Calu3 (cell line): ENCODE data around the gene APOBR. TPM values are rescaled to one million over a fixed set of nuclear protein-coding genes. Genes with fewer than 3 reads are reported as not detected.

ENCODE experiments used
- BruUV-seq: library from RNA; stranded (reverse); fragments of 400-500 nt; replicated peaks from 2 replicates; lab custom pipeline; 2021; lab: Mats Ljungman, UMichigan
- CTCF ChIA-PET: fragments of 300-600 bp; sonication (Branson Sonifier 250); formaldehyde crosslinking; loops from one replicate; lab custom pipeline; 2022; ENCODE audit warnings: antibody characterized with exemption; lab: Charles Lee
- DNase-seq: peaks from one replicate; pipeline ENCODE4 v3.0.0; 2022
- H3K27ac Mint-ChIP-seq: one replicate; pipeline ENCODE4 v1.8.0; 2022; ENCODE audit warnings: mixed read lengths; ENCODE audit not compliant: unreplicated experiment
- H3K27me3 Mint-ChIP-seq: one replicate; pipeline ENCODE4 v1.8.0; 2022; ENCODE audit warnings: mixed read lengths; ENCODE audit not compliant: unreplicated experiment
- H3K36me3 Mint-ChIP-seq: one replicate; pipeline ENCODE4 v1.8.0; 2022; ENCODE audit warnings: mild to moderate bottlenecking, moderate library complexity, mixed read lengths; ENCODE audit not compliant: insufficient read depth, unreplicated experiment
- H3K4me1 Mint-ChIP-seq: one replicate; pipeline ENCODE4 v1.8.0; 2022; ENCODE audit warnings: mild to moderate bottlenecking, low read depth, mixed read lengths; ENCODE audit not compliant: unreplicated experiment
- H3K4me3 Mint-ChIP-seq: one replicate; pipeline ENCODE4 v1.8.0; 2022; ENCODE audit warnings: mild to moderate bottlenecking, low read depth, moderate library complexity, mixed read lengths; ENCODE audit not compliant: unreplicated experiment
- H3K9me3 Mint-ChIP-seq: one replicate; pipeline ENCODE4 v1.8.0; 2022; ENCODE audit warnings: low read depth, mixed read lengths; ENCODE audit not compliant: unreplicated experiment
- CTCF ChIP-seq: fragments of 200-600 bp; IDR thresholded peaks from one replicate; pipeline ENCODE4 v1.8.0; 2022; ENCODE audit warnings: antibody characterized with exemption; ENCODE audit not compliant: unreplicated experiment
- intact Hi-C: fragments of 100-400 bp; cut with micrococcal nuclease; formaldehyde crosslinking; loops from one replicate; pipeline ENCODE4 v1.10.0; 2022; ENCODE audit not compliant: unreplicated experiment
- total RNA-seq: library from RNA; stranded (reverse); gene quantifications from 2 replicates; pipeline ENCODE4 v1.2.3, GENCODE V29; 2022

APOBR gene
- total RNA-seq, 1 experiment from 2014 or later = 0.14 TPM

DNA sequence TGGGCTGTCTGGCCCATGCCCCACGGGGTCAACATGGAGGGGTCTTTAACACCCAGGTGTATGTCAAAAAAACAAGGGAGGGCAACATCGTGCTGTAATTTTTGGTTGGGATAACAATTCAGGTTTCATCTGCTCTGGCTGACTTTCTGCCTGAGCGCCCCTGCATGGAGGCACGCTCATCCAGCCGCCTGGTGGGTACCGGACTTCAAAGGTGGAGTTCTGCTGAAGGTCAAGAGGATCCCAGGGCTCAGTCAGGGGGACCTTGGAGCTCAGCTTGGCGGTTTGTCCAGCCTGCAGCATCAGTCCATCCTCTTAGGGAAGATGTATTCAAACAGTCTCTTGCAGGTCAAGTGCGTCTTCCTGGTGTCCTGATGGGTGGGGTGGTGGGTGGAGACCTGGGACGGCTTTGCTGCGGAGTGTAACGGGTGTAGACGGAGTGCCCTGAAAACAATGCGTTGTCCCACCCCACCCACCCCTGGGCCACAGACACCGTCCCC lies 53.9 kb downstream of the APOBR start:
- intact Hi-C loops = no loop called here
- H3K27me3 Mint-ChIP-seq = peaks cover 14% of the 10 kb centered on the region
- BruUV-seq = no TSS peak
- H3K4me1 Mint-ChIP-seq = no peaks in the 10 kb centered on the region
- no peak overlapping the region for H3K4me3 Mint-ChIP-seq
- H3K36me3 Mint-ChIP-seq = peaks cover under 1% of the 10 kb centered on the region
- no peaks in the 10 kb centered on the region for H3K9me3 Mint-ChIP-seq
- CTCF ChIA-PET = interaction anchor here (0.7 kb wide), 1 partner anchor 274 kb away, joined by 3 read pairs; the partner anchor contains the start of gene ATXN2L
- TF ChIP-seq CTCF = no peak
- DNase-seq = no peak
- H3K27ac Mint-ChIP-seq = no peak overlapping the region

Other genes with a start within 250 kb of the APOBR start
- 4.4 and 4.9 TPM in 2 replicates for gene SBK1, start 202.1 kb upstream of the APOBR start, total RNA-seq
- gene NPIPB6, start 131.1 kb upstream of the APOBR start, total RNA-seq = 2.5 and 2.6 TPM in 2 replicates
- 146 and 151 TPM in 2 replicates for gene EIF3CL, start 90.8 kb upstream of the APOBR start, total RNA-seq
- not detected in 2 replicates for gene NPIPB7, start 22.3 kb upstream of the APOBR start, total RNA-seq
- 31.8 and 33.5 TPM in 2 replicates for gene CLN3, start 2.6 kb upstream of the APOBR start, total RNA-seq
- not detected in 2 replicates for gene IL27, start 12.2 kb downstream of the APOBR start, total RNA-seq
- 0.27 and 0.73 TPM in 2 replicates for gene NUPR1, start 44.3 kb downstream of the APOBR start, total RNA-seq
- 27.9 and 31.0 TPM in 2 replicates for gene SGF29, start 59.3 kb downstream of the APOBR start, total RNA-seq
- 1.9 and 2.5 TPM in 2 replicates for gene SULT1A2, start 102.4 kb downstream of the APOBR start, total RNA-seq
- gene SULT1A1, start 115.4 kb downstream of the APOBR start, total RNA-seq = 14.0 and 15.0 TPM in 2 replicates
- 1.2 and 1.8 TPM in 2 replicates for gene NPIPB8, start 143.4 kb downstream of the APOBR start, total RNA-seq
- gene EIF3C, start 216.8 kb downstream of the APOBR start, total RNA-seq = 1,403 and 1,537 TPM in 2 replicates